GM23338 (cell line): ENCODE results near the gene SEMA3E. TPM values are rescaled to one million over a fixed set of nuclear protein-coding genes. Genes with fewer than 3 reads are reported as not detected.
A peak's percentile ranks its signal among the peaks of the same experiment; 100 is the strongest.

Experiments
- ATAC-seq: fragments of 200-7000 bp; cut with Tn5 transposase; 3 replicates; pipeline ENCODE4 v1.9.1; 2020
- DNase-seq: peaks from one replicate; pipeline ENCODE4 v3.0.0-alpha.2; 2015; ENCODE audit warnings: low spot score
- H2AFZ ChIP-seq: fragments of 200-600 bp; sonication (generic); 2 replicates; pipeline ENCODE4 v1.8.0; 2016; ENCODE audit warnings: antibody characterized with exemption, mild to moderate bottlenecking, moderate library complexity
- H3F3A ChIP-seq: fragments of 200-600 bp; sonication (generic); replicated peaks from 2 replicates; pipeline ENCODE4 v1.8.0; 2017; ENCODE audit warnings: antibody characterized with exemption, mixed run types, low read depth
- H3K27ac ChIP-seq: fragments of 200-600 bp; sonication (generic); 2 replicates; pipeline ENCODE4 v1.6.1; 2016; ENCODE audit warnings: low read depth
- H3K27me3 ChIP-seq: fragments of 200-600 bp; sonication (generic); 2 replicates; pipeline ENCODE4 v1.8.0; 2016; ENCODE audit warnings: mild to moderate bottlenecking, mixed run types, moderate library complexity; ENCODE audit not compliant: insufficient read depth
- H3K36me3 ChIP-seq: fragments of 200-600 bp; sonication (generic); 2 replicates; pipeline ENCODE4 v1.8.0; 2016; ENCODE audit warnings: mild to moderate bottlenecking; ENCODE audit not compliant: insufficient read depth
- H3K4me1 ChIP-seq: fragments of 200-600 bp; sonication (generic); 2 replicates; pipeline ENCODE4 v1.8.0; 2016; ENCODE audit warnings: mild to moderate bottlenecking, moderate library complexity; ENCODE audit not compliant: insufficient read depth
- H3K4me2 ChIP-seq: fragments of 200-600 bp; sonication (generic); 2 replicates; pipeline ENCODE4 v1.7.1; 2017; ENCODE audit warnings: mixed run types
- H3K4me3 ChIP-seq: fragments of 200-600 bp; sonication (generic); 2 replicates; pipeline ENCODE4 v1.6.1; 2016; ENCODE audit warnings: mixed run types
- H3K79me2 ChIP-seq: fragments of 200-600 bp; sonication (generic); replicated peaks from 2 replicates; pipeline ENCODE4 v1.8.0; 2017; ENCODE audit warnings: mild to moderate bottlenecking; ENCODE audit not compliant: insufficient read depth
- H3K9me2 ChIP-seq: fragments of 200-600 bp; sonication (generic); 2 replicates; pipeline ENCODE4 v1.8.0; 2017; ENCODE audit not compliant: insufficient read depth
- H4K20me1 ChIP-seq: fragments of 200-600 bp; sonication (generic); replicated peaks from 2 replicates; pipeline ENCODE4 v1.8.0; 2017; ENCODE audit warnings: mild to moderate bottlenecking; ENCODE audit not compliant: insufficient read depth
- H3K27ac Mint-ChIP-seq: 2 replicates; pipeline ENCODE4 v1.8.0; 2020; ENCODE audit warnings: inconsistent platforms, mild to moderate bottlenecking, moderate library complexity, mixed read lengths
- H3K27me3 Mint-ChIP-seq: 3 replicates; pipeline ENCODE4 v1.8.0; 2022; ENCODE audit warnings: low read depth, mild to moderate bottlenecking, moderate library complexity, mixed read lengths, inconsistent platforms; ENCODE audit not compliant: insufficient read depth, poor library complexity
- H3K36me3 Mint-ChIP-seq: 3 replicates; pipeline ENCODE4 v1.8.0; 2021; ENCODE audit warnings: low read depth, mild to moderate bottlenecking, inconsistent platforms, moderate library complexity, mixed read lengths
- H3K4me1 Mint-ChIP-seq: 3 replicates; pipeline ENCODE4 v1.8.0; 2020; ENCODE audit warnings: mild to moderate bottlenecking, inconsistent platforms, mixed read lengths
- H3K4me3 Mint-ChIP-seq: 3 replicates; pipeline ENCODE4 v1.8.0; 2021; ENCODE audit warnings: moderate library complexity, mild to moderate bottlenecking, inconsistent platforms, mixed read lengths
- H3K9me3 Mint-ChIP-seq: 3 replicates; pipeline ENCODE4 v1.8.0; 2020; ENCODE audit warnings: moderate library complexity, mild to moderate bottlenecking, inconsistent platforms, mixed read lengths
- CREB1 ChIP-seq: fragments of 250-450 bp; sonication (Bioruptor Pico); IDR thresholded peaks from 2 replicates; pipeline ENCODE4 v1.5.0; 2020; ENCODE audit warnings: low read depth, mild to moderate bottlenecking, moderate library complexity
- CTCF ChIP-seq, 2 experiments: fragments of 200-600 bp in 1 of 2; sonication (generic) in 1 of 2; conservative IDR thresholded peaks; 2 replicates each; pipeline versions ENCODE4 v1.5.1 to v1.6.1; 2016 to 2017; ENCODE audit warnings: antibody characterized with exemption in 2 of 2, low read depth in 2 of 2, mild to moderate bottlenecking in 2 of 2, moderate library complexity in 1 of 2
- ETS1 ChIP-seq: IDR thresholded peaks from 2 replicates; pipeline ENCODE4 v1.6.1; 2016; ENCODE audit warnings: antibody characterized with exemption
- EZH2 ChIP-seq: fragments of 200-600 bp; sonication (generic); IDR thresholded peaks from one replicate; pipeline ENCODE4 v1.8.0; 2017; ENCODE audit warnings: antibody characterized with exemption, mild to moderate bottlenecking, low read depth; ENCODE audit not compliant: unreplicated experiment
- EZH2phosphoT487 ChIP-seq: fragments of 200-600 bp; sonication (generic); IDR thresholded peaks from one replicate; pipeline ENCODE4 v1.8.1; 2018; ENCODE audit warnings: antibody characterized with exemption; ENCODE audit not compliant: unreplicated experiment
- JUNB ChIP-seq: IDR thresholded peaks from one replicate; pipeline ENCODE4 v1.6.1; 2016; ENCODE audit warnings: antibody characterized with exemption; ENCODE audit not compliant: unreplicated experiment
- NANOG ChIP-seq: IDR thresholded peaks from 2 replicates; pipeline ENCODE4 v1.6.1; 2016; ENCODE audit warnings: antibody characterized with exemption, borderline replicate concordance
- REST ChIP-seq: IDR thresholded peaks from one replicate; pipeline ENCODE4 v1.6.1; 2018; ENCODE audit warnings: antibody characterized with exemption; ENCODE audit not compliant: unreplicated experiment
- STAT1 ChIP-seq: IDR thresholded peaks from one replicate; pipeline ENCODE4 v1.6.1; 2016; ENCODE audit warnings: antibody characterized with exemption; ENCODE audit not compliant: unreplicated experiment
- ZNF331 ChIP-seq: fragments of 250-450 bp; sonication (Bioruptor Pico); IDR thresholded peaks from 2 replicates; pipeline ENCODE4 v1.5.0; 2020; ENCODE audit warnings: low read depth, mild to moderate bottlenecking, moderate library complexity
- polyA plus RNA-seq: library from polyadenylated mRNA; unstranded; fragments of >200 nt; fragmentation: Nextera tagmentation; extraction: Ambion mirVana; gene quantifications from 2 replicates; pipeline ENCODE4 v1.2.1, GENCODE V29; 2016
- total RNA-seq: library from RNA; depleted of rRNA; stranded (reverse); fragments of >200 nt; shearing (Covaris generic); gene quantifications from 2 replicates; pipeline ENCODE4 v1.2.3, GENCODE V29; 2014

Gene SEMA3E
- total and polyA plus RNA-seq, 2 experiments from 2014 or later: 5.4 to 15.7 TPM

- no peak for TF ChIP-seq ETS1
- no peak for TF ChIP-seq JUNB
- TF ChIP-seq EZH2: no peak
- TF ChIP-seq STAT1: no peak
- TF ChIP-seq CTCF (conservative IDR thresholded peaks at IDR 0.05; ENCODE audit: low read depth in 2 of 2): no peak
- no peak for TF ChIP-seq EZH2phosphoT487
- no peak for TF ChIP-seq ZNF331
- TF ChIP-seq CREB1 (CRISPR knock-in tag): no peak
- no peak for TF ChIP-seq NANOG
These were observed 5.9 kb downstream of the SEMA3E start (continued) for GRCh38 chr7:83643012-83643411.

GRCh38 chr7:83640731-83641537 is 8.0 kb downstream of the SEMA3E start:
- Histone ChIP-seq H3K4me1 (peaks cover 25% of the 10 kb centered on the region), H3K4me2 (peak overlapping the region; percentile 15; the same call in 1 of the 2 replicates), H2AFZ (no peak overlapping the region), H3F3A (no peaks in the 10 kb centered on the region), H3K36me3 (no peaks in the 10 kb centered on the region), H3K4me3 (no peak overlapping the region), H3K27ac (peak overlapping the region; percentile 12; the same call in 1 of the 2 replicates), H3K79me2 (no peaks in the 10 kb centered on the region), H3K9me2 (no peaks in the 10 kb centered on the region), H4K20me1 (no peaks in the 10 kb centered on the region), H3K27me3 (no peaks in the 10 kb centered on the region)
- Mint-ChIP-seq H3K4me1 (peaks cover 33% of the 10 kb centered on the region), H3K36me3 (no peaks in the 10 kb centered on the region), H3K4me3 (no peak overlapping the region; the same call in 2 of the 3 replicates), H3K27me3 (no peaks in the 10 kb centered on the region), H3K9me3 (no peaks in the 10 kb centered on the region), H3K27ac (no peak overlapping the region)
- DNase-seq (peak; percentile 23), ATAC-seq (peak; percentile 78)
- TF ChIP-seq ZNF331 (no peak), REST (no peak), JUNB (no peak), STAT1 (no peak), EZH2 (no peak), CREB1 (CRISPR knock-in tag) (no peak), CTCF (conservative IDR thresholded peaks at IDR 0.05; ENCODE audit: low read depth in 2 of 2) (no peak)
